GM18951 (cell line): ENCODE measurements around the gene TECTB.

Source experiments
- POLR2A ChIP-seq: IDR thresholded peaks from 4 replicates; pipeline ENCODE4 v1.6.1; 2011; ENCODE audit warnings: mild to moderate bottlenecking; ENCODE audit not compliant: insufficient read length, insufficient read depth; ENCODE audit errors: extremely low read depth
- in situ Hi-C: fragments of 300-500 bp; cut with MboI; formaldehyde crosslinking; loops from one replicate; pipeline ENCODE4 v1.12.0; 2022; ENCODE audit warnings: low sequenced_read_pairs, mixed read lengths, inconsistent platforms; ENCODE audit not compliant: unreplicated experiment

TECTB gene

GRCh38 chr10:112286837-112287818 lies 3.9 kb downstream of the TECTB start:
- in situ Hi-C loops = no loop called here
- TF ChIP-seq POLR2A = no peak

- TF ChIP-seq POLR2A = no peak
- in situ Hi-C loops = no loop called here
Measured at GRCh38 chr10:112287844-112288243, 4.6 kb downstream of the TECTB start.

- in situ Hi-C loops = no loop called here
- no peak for TF ChIP-seq POLR2A
Measured at GRCh38 chr10:112288486-112288885, 5.3 kb downstream of the TECTB start.

- in situ Hi-C loops = no loop called here
- no peak for TF ChIP-seq POLR2A
Measured at GRCh38 chr10:112289373-112290053, 6.3 kb downstream of the TECTB start.

- in situ Hi-C loops = no loop called here
- no peak for TF ChIP-seq POLR2A
Measured at GRCh38 chr10:112290054-112290373, 6.8 kb downstream of the TECTB start.

- no peak for TF ChIP-seq POLR2A
- in situ Hi-C loops = no loop called here
Measured at GRCh38 chr10:112294169-112294568, 11.0 kb downstream of the TECTB start.

- TF ChIP-seq POLR2A = no peak
- in situ Hi-C loops = no loop called here
Measured at GRCh38 chr10:112295853-112296830, 12.9 kb downstream of the TECTB start.

- no peak for TF ChIP-seq POLR2A
- in situ Hi-C loops = no loop called here
Measured at GRCh38 chr10:112296908-112297331, 13.7 kb downstream of the TECTB start.

GRCh38 chr10:112298581-112298980 lies 15.4 kb downstream of the TECTB start:
- no peak for TF ChIP-seq POLR2A
- in situ Hi-C loops = no loop called here

- TF ChIP-seq POLR2A = no peak
- in situ Hi-C loops = no loop called here
Measured at GRCh38 chr10:112299456-112299855, 16.3 kb downstream of the TECTB start.

- in situ Hi-C loops = loop anchor here (25.0 kb wide), 1 partner anchor 165 kb away; no protein-coding TSS in a partner anchor
- no peak for TF ChIP-seq POLR2A
Measured at GRCh38 chr10:112302335-112302734, 19.1 kb downstream of the TECTB start.

- in situ Hi-C loops = loop anchor here (25.0 kb wide), 1 partner anchor 166 kb away; no protein-coding TSS in a partner anchor
- TF ChIP-seq POLR2A = no peak
Measured at GRCh38 chr10:112303528-112303927, 20.3 kb downstream of the TECTB start.
